IMR-90 (cell line): ENCODE measurements around the gene AXL. TPM values are rescaled to one million over a fixed set of nuclear protein-coding genes. Genes with fewer than 3 reads are reported as not detected.

Experiments used
- ATAC-seq: fragments of 200-7000 bp; cut with Tn5 transposase; 2 replicates; pipeline ENCODE4 v1.9.1; 2020; ENCODE audit warnings: low read depth, mild to moderate bottlenecking, moderate library complexity
- BruUV-seq: library from RNA; stranded (reverse); fragments of 400-500 nt; replicated peaks from 2 replicates; lab custom pipeline; 2021; lab: Mats Ljungman, UMichigan
- CTCF ChIA-PET: fragments of 300-600 bp; formaldehyde crosslinking; extraction: SDS; loops from one replicate; lab custom pipeline; 2021; ENCODE audit warnings: antibody characterized with exemption; lab: Yijun Ruan, JAX
- POLR2A ChIA-PET: fragments of 300-600 bp; sonication (Branson Sonifier 250); formaldehyde crosslinking; loops from one replicate; lab custom pipeline; 2022; ENCODE audit warnings: antibody characterized with exemption; ENCODE audit not compliant: unreplicated experiment; lab: Charles Lee
- DNase-seq: peaks from one replicate; pipeline ENCODE4 v3.0.0; 2013
- H2AFZ ChIP-seq: replicated peaks from 2 replicates; pipeline ENCODE3; 2013; ENCODE audit warnings: low read length, mild to moderate bottlenecking; ENCODE audit not compliant: poor library complexity
- H2AK5ac ChIP-seq: 2 replicates; pipeline ENCODE4 v1.6.1; 2013; ENCODE audit warnings: low read depth, low read length, inconsistent platforms
- H2AK9ac ChIP-seq: replicated peaks from 2 replicates; pipeline ENCODE3; 2013; ENCODE audit warnings: mild to moderate bottlenecking, low read depth, low read length, moderate library complexity; ENCODE audit not compliant: poor library complexity
- H2BK120ac ChIP-seq: 2 replicates; pipeline ENCODE4 v1.6.1; 2013; ENCODE audit warnings: low read depth, low read length, inconsistent platforms
- H2BK15ac ChIP-seq: 3 replicates; pipeline ENCODE4 v1.6.1; 2013; ENCODE audit warnings: low read depth, low read length, inconsistent platforms
- H2BK20ac ChIP-seq: 2 replicates; pipeline ENCODE4 v1.6.1; 2013; ENCODE audit warnings: low read depth, mild to moderate bottlenecking, inconsistent platforms, low read length, moderate library complexity
- H2BK5ac ChIP-seq: 2 replicates; pipeline ENCODE4 v1.6.1; 2013; ENCODE audit warnings: mild to moderate bottlenecking, low read depth, low read length, inconsistent platforms; ENCODE audit not compliant: poor library complexity, severe bottlenecking
- H3K14ac ChIP-seq: replicated peaks from 2 replicates; pipeline ENCODE4 v1.6.1; 2013; ENCODE audit warnings: low read depth, low read length, inconsistent platforms
- H3K18ac ChIP-seq: 2 replicates; pipeline ENCODE4 v1.6.1; 2013; ENCODE audit warnings: low read depth, low read length, control low read depth
- H3K23ac ChIP-seq: 2 replicates; pipeline ENCODE4 v1.6.1; 2013; ENCODE audit warnings: low read depth, low read length, inconsistent platforms
- H3K27ac ChIP-seq: 2 replicates; pipeline ENCODE4 v1.5.1; 2013; ENCODE audit warnings: mild to moderate bottlenecking, control low read depth, low read length; ENCODE audit not compliant: insufficient read depth
- H3K27me3 ChIP-seq: 2 replicates; pipeline ENCODE4 v1.6.1; 2013; ENCODE audit warnings: low read length; ENCODE audit not compliant: control insufficient read depth, insufficient read depth
- H3K36me3 ChIP-seq: 2 replicates; pipeline ENCODE4 v1.6.1; 2013; ENCODE audit warnings: low read length, mixed read lengths; ENCODE audit not compliant: control insufficient read depth, insufficient read depth
- H3K4ac ChIP-seq: 2 replicates; pipeline ENCODE4 v1.6.1; 2013; ENCODE audit warnings: low read depth, low read length, inconsistent platforms
- H3K4me1 ChIP-seq: 2 replicates; pipeline ENCODE4 v1.6.1; 2013; ENCODE audit warnings: low read length, mixed read lengths; ENCODE audit not compliant: control insufficient read depth, insufficient read depth
- H3K4me2 ChIP-seq: 2 replicates; pipeline ENCODE4 v1.6.1; 2013; ENCODE audit warnings: low read depth, mild to moderate bottlenecking, control low read depth, low read length, moderate library complexity
- H3K4me3 ChIP-seq: 2 replicates; pipeline ENCODE4 v1.5.1; 2013; ENCODE audit warnings: low read depth, mild to moderate bottlenecking, control low read depth, low read length, moderate library complexity; ENCODE audit not compliant: insufficient read depth
- H3K56ac ChIP-seq: 2 replicates; pipeline ENCODE4 v1.6.1; 2013; ENCODE audit warnings: low read length, inconsistent platforms; ENCODE audit not compliant: insufficient read depth; ENCODE audit errors: extremely low read depth
- H3K79me1 ChIP-seq, 2 experiments: 2 replicates each; pipeline ENCODE4 v1.6.1; 2013; ENCODE audit warnings: low read length in 2 of 2, inconsistent platforms in 1 of 2, low read depth in 1 of 2
- H3K9ac ChIP-seq: 2 replicates; pipeline ENCODE4 v1.6.1; 2013; ENCODE audit warnings: low read depth, low read length, control low read depth
- H3K9me1 ChIP-seq: 2 replicates; pipeline ENCODE4 v1.6.1; 2013; ENCODE audit warnings: low read length, inconsistent platforms; ENCODE audit not compliant: insufficient read depth
- H3K9me3 ChIP-seq: 2 replicates; pipeline ENCODE4 v1.6.1; 2013; ENCODE audit warnings: low read length; ENCODE audit not compliant: control insufficient read depth, insufficient read depth
- H4K20me1 ChIP-seq: 2 replicates; pipeline ENCODE4 v1.6.1; 2013; ENCODE audit warnings: low read length, inconsistent platforms; ENCODE audit not compliant: insufficient read depth
- H4K5ac ChIP-seq: 2 replicates; pipeline ENCODE4 v1.6.1; 2013; ENCODE audit warnings: mild to moderate bottlenecking, low read depth, low read length, control low read depth
- H4K8ac ChIP-seq, 2 experiments: 2 replicates each; pipeline ENCODE4 v1.6.1; 2013; ENCODE audit warnings: low read depth in 2 of 2, low read length in 2 of 2, control low read depth in 1 of 2, inconsistent platforms in 1 of 2
- H4K91ac ChIP-seq: 2 replicates; pipeline ENCODE4 v1.6.1; 2013; ENCODE audit warnings: low read depth, low read length, inconsistent platforms; ENCODE audit not compliant: insufficient read depth
- BHLHE40 ChIP-seq: fragments of 150-350 bp; IDR thresholded peaks from 2 replicates; pipeline ENCODE4 v1.6.1; 2016; ENCODE audit warnings: mild to moderate bottlenecking, low read depth, low read length
- CEBPB ChIP-seq: IDR thresholded peaks from 2 replicates; pipeline ENCODE4 v1.6.1; 2012; ENCODE audit warnings: low read depth, low read length, improper control_type of control experiment
- CHD1 ChIP-seq: IDR thresholded peaks from 2 replicates; pipeline ENCODE4 v1.6.1; 2012; ENCODE audit warnings: low read depth, low read length, improper control_type of control experiment
- CTCF ChIP-seq: conservative IDR thresholded peaks from 2 replicates; pipeline ENCODE4 v1.5.1; 2012; ENCODE audit warnings: mild to moderate bottlenecking, low read depth, low read length, improper control_type of control experiment
- ELK1 ChIP-seq: fragments of 150-350 bp; IDR thresholded peaks from 2 replicates; pipeline ENCODE4 v1.6.1; 2016; ENCODE audit warnings: low read depth, mild to moderate bottlenecking, low read length, moderate library complexity, borderline replicate concordance
- FOS ChIP-seq: fragments of 150-350 bp; IDR thresholded peaks from 2 replicates; pipeline ENCODE4 v1.6.1; 2016; ENCODE audit warnings: low read depth, low read length
- MAFK ChIP-seq: IDR thresholded peaks from 2 replicates; pipeline ENCODE4 v1.6.1; 2012; ENCODE audit warnings: low read depth, low read length, improper control_type of control experiment
- MAZ ChIP-seq: IDR thresholded peaks from 2 replicates; pipeline ENCODE4 v1.6.1; 2012; ENCODE audit warnings: low read depth, mild to moderate bottlenecking, low read length, improper control_type of control experiment, moderate library complexity, borderline replicate concordance
- MXI1 ChIP-seq: IDR thresholded peaks from 2 replicates; pipeline ENCODE4 v1.6.1; 2012; ENCODE audit warnings: low read depth, mild to moderate bottlenecking, low read length, moderate library complexity, borderline replicate concordance
- NFE2L2 ChIP-seq: fragments of 150-350 bp; IDR thresholded peaks from 2 replicates; pipeline ENCODE4 v1.6.1; 2016; ENCODE audit warnings: low read depth, mild to moderate bottlenecking, low read length
- POLR2A ChIP-seq: IDR thresholded peaks from 2 replicates; pipeline ENCODE4 v1.6.1; 2012; ENCODE audit warnings: mild to moderate bottlenecking, low read depth, low read length
- RCOR1 ChIP-seq: IDR thresholded peaks from 2 replicates; pipeline ENCODE4 v1.6.1; 2012; ENCODE audit warnings: mild to moderate bottlenecking, low read length, improper control_type of control experiment; ENCODE audit not compliant: insufficient replicate concordance
- RFX5 ChIP-seq: IDR thresholded peaks from 2 replicates; pipeline ENCODE4 v1.8.0; 2012; ENCODE audit warnings: low read depth, mild to moderate bottlenecking, low read length, moderate library complexity
- SMC3 ChIP-seq: fragments of 150-350 bp; IDR thresholded peaks from 2 replicates; pipeline ENCODE4 v1.6.1; 2016; ENCODE audit warnings: low read depth, mild to moderate bottlenecking, antibody characterized with exemption, low read length, moderate library complexity
- USF2 ChIP-seq: fragments of 150-350 bp; IDR thresholded peaks from 2 replicates; pipeline ENCODE4 v1.6.1; 2017; ENCODE audit warnings: mild to moderate bottlenecking, antibody characterized with exemption, low read length, low read depth
- WGBS, 2 experiments: methylation state at CpG; one replicate each; pipeline versions ENCODE4 v1.1.5 to v1.1.7; 2013; ENCODE audit warnings: missing lambda C conversion rate in 2 of 2; ENCODE audit not compliant: insufficient read length in 1 of 2; ENCODE audit errors: extremely low coverage in 2 of 2; 5-methylcytosine and 5-hydroxymethylcytosine counted together
- dilution Hi-C: fragments of 300-500 bp; cut with HindIII; formaldehyde crosslinking; loops from one replicate; pipeline ENCODE4 v1.14.3; 2018; ENCODE audit warnings: low sequenced_read_pairs; ENCODE audit not compliant: unreplicated experiment
- in situ Hi-C: fragments of 300-500 bp; cut with MboI; formaldehyde crosslinking; loops from 3 replicates; pipeline ENCODE4 v1.14.3; 2019; ENCODE audit warnings: low sequenced_read_pairs, inconsistent platforms, mixed read lengths
- intact Hi-C: fragments of 100-400 bp; cut with micrococcal nuclease; formaldehyde crosslinking; loops from 2 replicates; pipeline ENCODE4 v1.10.0; 2022
- polyA plus RNA-seq, 3 experiments: library from polyadenylated mRNA; depleted of rRNA; stranded (reverse); fragments of >200 nt; gene quantifications; 2 replicates each; pipeline ENCODE4 v1.2.3, GENCODE V29; 2012; ENCODE audit warnings: low replicate concordance in 1 of 3
- total RNA-seq: library from RNA; depleted of rRNA; stranded (reverse); fragments of >200 nt; gene quantifications from 2 replicates; pipeline ENCODE4 v1.2.3, GENCODE V29; 2012

AXL gene
- total and polyA plus RNA-seq, 2 of the 4 experiments (the other 2 are of a cell fraction): 212 to 466 TPM

GRCh38 chr19:41187884-41188279 lies 31.1 kb upstream of the AXL start:
- H3K4ac ChIP-seq: no peak overlapping the region
- no peak overlapping the region for H4K8ac ChIP-seq
- peaks cover 2% of the 10 kb centered on the region for H3K27me3 ChIP-seq
- H3K18ac ChIP-seq: no peak overlapping the region
- H2BK5ac ChIP-seq: no peak overlapping the region
- H3K56ac ChIP-seq: no peak overlapping the region
- no peak overlapping the region for H4K5ac ChIP-seq
- TF ChIP-seq MXI1: no peak
- TF ChIP-seq BHLHE40: no peak
- no peak for TF ChIP-seq FOS
- TF ChIP-seq CEBPB: no peak
- no peak for TF ChIP-seq RFX5
- TF ChIP-seq CTCF: no peak
- TF ChIP-seq POLR2A: no peak
- no peak for TF ChIP-seq NFE2L2
- TF ChIP-seq RCOR1: no peak
- no peak for TF ChIP-seq USF2
- TF ChIP-seq MAFK: no peak
- TF ChIP-seq CHD1: no peak
- TF ChIP-seq ELK1: no peak
- no peak for TF ChIP-seq MAZ
- no peak for TF ChIP-seq SMC3
- no peaks in the 10 kb centered on the region for H3K9me3 ChIP-seq
- H3K4me1 ChIP-seq: no peaks in the 10 kb centered on the region
- POLR2A ChIA-PET: no interaction called here
- H2BK120ac ChIP-seq: no peak overlapping the region
- H4K91ac ChIP-seq: no peak overlapping the region
- no peak overlapping the region for H2BK20ac ChIP-seq
- no peak overlapping the region for H2AK9ac ChIP-seq
- in situ Hi-C loops: no loop called here
- no peak overlapping the region for H2AFZ ChIP-seq
- CTCF ChIA-PET: no interaction called here
- H3K36me3 ChIP-seq: no peaks in the 10 kb centered on the region
- intact Hi-C loops: no loop called here
- ATAC-seq: no peak
- no peak overlapping the region for H2AK5ac ChIP-seq
- H3K9me1 ChIP-seq: no peaks in the 10 kb centered on the region
- H3K4me3 ChIP-seq: no peak overlapping the region
- no peak for DNase-seq
- H4K20me1 ChIP-seq: no peaks in the 10 kb centered on the region
- no peak overlapping the region for H3K14ac ChIP-seq
- BruUV-seq: no TSS peak
- no peak overlapping the region for H2BK15ac ChIP-seq
- H3K79me1 ChIP-seq: no peaks in the 10 kb centered on the region
- H3K27ac ChIP-seq: no peak overlapping the region
- WGBS, 2 experiments: no CpG with 5 or more reads among the region's 3 CpGs
- H3K23ac ChIP-seq: no peak overlapping the region
- dilution Hi-C loops: no loop called here
- no peak overlapping the region for H3K9ac ChIP-seq
- no peak overlapping the region for H3K4me2 ChIP-seq
